Middle frontal gyrus (tissue), 1 donor: ENCODE results near the gene PIGT.
"Not testable (repeated sequence)": the region's sequence is repeated elsewhere in the genome, so short reads cannot be mapped to it uniquely, and the experiment has no call there.

Experiments
- DNase-seq: peaks from one replicate; pipeline ENCODE4 v3.0.0-alpha.2; 2015; ENCODE audit warnings: low spot score; ENCODE audit errors: extremely low spot score

PIGT gene

GRCh38 chr20:45462711-45463509 is 47.0 kb downstream of the PIGT start:
- no peak for DNase-seq

DNA sequence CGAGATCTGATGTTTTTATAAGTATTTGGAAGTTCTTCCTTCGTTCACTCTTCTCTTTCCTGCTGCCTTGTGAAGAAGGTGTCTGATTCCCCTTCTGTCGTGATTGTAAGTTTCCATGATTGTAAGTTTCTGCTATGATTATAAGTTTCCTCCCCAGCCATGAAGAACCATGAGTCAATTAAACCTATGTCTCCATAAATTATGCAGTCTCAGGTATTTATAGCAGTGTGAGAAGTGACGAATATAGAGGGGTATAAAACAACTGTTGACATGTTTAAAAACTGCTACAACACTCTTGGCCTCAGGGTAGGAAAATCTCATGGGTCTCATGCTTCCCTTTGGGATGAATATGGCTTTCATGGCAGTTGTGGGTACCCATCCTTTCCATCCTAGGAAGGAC is 47.8 kb downstream of the PIGT start:
- DNase-seq: no peak

GRCh38 chr20:45465491-45466266 is 49.7 kb downstream of the PIGT start:
- DNase-seq: no peak

GRCh38 chr20:45467172-45467571 is 51.2 kb downstream of the PIGT start:
- DNase-seq: no peak

GRCh38 chr20:45467861-45468260 is 51.9 kb downstream of the PIGT start:
- no peak for DNase-seq

DNA sequence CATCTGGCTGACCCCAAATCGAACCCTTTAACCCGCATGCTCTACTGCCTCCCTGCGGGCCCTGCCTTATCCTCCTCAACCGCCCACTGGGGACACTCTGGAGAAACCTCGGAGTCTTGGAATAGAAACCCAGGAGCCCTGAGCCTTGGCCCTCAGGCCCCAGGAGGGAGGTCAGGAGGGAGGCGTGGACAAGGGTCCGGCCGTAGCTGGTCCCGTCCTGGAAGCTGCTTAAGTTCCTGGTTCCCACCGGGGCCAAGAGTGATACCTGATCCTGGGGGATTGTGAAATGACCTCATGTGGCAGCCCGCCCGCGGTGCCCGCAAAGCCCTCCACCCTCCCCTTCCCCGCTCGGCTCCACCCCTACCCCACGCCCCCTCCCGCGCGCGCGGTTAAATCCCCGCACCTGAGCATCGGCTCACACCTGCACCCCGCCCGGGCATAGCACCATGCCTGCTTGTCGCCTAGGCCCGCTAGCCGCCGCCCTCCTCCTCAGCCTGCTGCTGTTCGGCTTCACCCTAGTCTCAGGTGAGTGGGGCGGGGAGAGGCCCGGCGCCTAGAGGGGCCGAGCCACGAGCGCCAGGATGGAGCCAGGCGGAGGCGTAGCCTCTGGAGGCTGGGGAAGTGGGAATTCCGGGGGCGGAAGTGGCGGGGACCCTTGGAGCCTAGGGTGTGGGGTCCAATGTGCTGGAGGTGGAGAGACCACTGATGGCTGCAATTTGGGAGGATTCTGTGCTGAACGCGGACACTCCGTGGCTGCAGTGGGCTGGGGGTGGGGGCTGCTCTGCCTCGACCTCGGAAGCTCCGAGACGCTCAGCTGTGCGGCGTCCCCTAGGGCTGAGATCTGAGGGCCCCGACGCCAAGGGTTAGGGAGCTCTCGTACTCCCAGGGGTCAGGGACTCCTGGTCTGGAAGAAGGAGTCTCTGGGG is 53.7 kb downstream of the PIGT start, which contains the start of gene WFDC2:
WFDC2 (plus strand) TSS at position 418 of the 926 bp plus-strand sequence; CDS start at position 447, 29 bp downstream.
- DNase-seq: no peak

- no peak for DNase-seq
Measured at GRCh38 chr20:45470262-45470931, 54.5 kb downstream of the PIGT start.

- no peak for DNase-seq
Measured at GRCh38 chr20:45470937-45471336, 55.0 kb downstream of the PIGT start.

- DNase-seq: not testable (repeated sequence)
Measured at GRCh38 chr20:45472286-45472685, 56.3 kb downstream of the PIGT start.
